Liver (tissue), 9 donors: Measurements from ENCODE around the gene DDX41. TPM values are rescaled to one million over a fixed set of nuclear protein-coding genes. Genes with fewer than 3 reads are reported as not detected.

Experiments
- DNase-seq: peaks from one replicate; pipeline ENCODE4 v3.0.0-alpha.2; 2017; ENCODE audit warnings: low spot score
- H3K27ac ChIP-seq, 2 donors: one replicate each; pipeline ENCODE4 v1.7.0; 2013; ENCODE audit warnings: inconsistent platforms in 2 of 2, low read length in 2 of 2, control low read depth in 1 of 2, low read depth in 1 of 2, mild to moderate bottlenecking in 1 of 2
- H3K27me3 ChIP-seq, 4 donors: one replicate each; pipeline versions ENCODE4 v1.6.1 to v1.7.0; 2013; ENCODE audit warnings: low read length in 3 of 4, inconsistent platforms in 1 of 4, mild to moderate bottlenecking in 1 of 4, moderate library complexity in 1 of 4; ENCODE audit not compliant: control insufficient read depth in 4 of 4, insufficient read depth in 4 of 4
- H3K36me3 ChIP-seq, 4 donors: one replicate each; pipeline versions ENCODE4 v1.6.1 to v1.7.0; 2013; ENCODE audit warnings: low read length in 3 of 4, mild to moderate bottlenecking in 3 of 4, low read depth in 1 of 4, moderate library complexity in 1 of 4; ENCODE audit not compliant: control insufficient read depth in 4 of 4, insufficient read depth in 3 of 4
- H3K4me1 ChIP-seq, 4 donors: one replicate each; pipeline versions ENCODE4 v1.6.1 to v1.7.0; 2013; ENCODE audit warnings: low read length in 3 of 4, mild to moderate bottlenecking in 3 of 4, moderate library complexity in 1 of 4; ENCODE audit not compliant: control insufficient read depth in 4 of 4, insufficient read depth in 4 of 4
- H3K4me3 ChIP-seq, 3 donors: one replicate each; pipeline versions ENCODE4 v1.6.1 to v1.7.0; 2013; ENCODE audit warnings: low read length in 3 of 3, control low read depth in 1 of 3, low read depth in 1 of 3, mild to moderate bottlenecking in 1 of 3
- H3K9ac ChIP-seq, 2 donors: one replicate each; pipeline ENCODE4 v1.7.0; 2013; ENCODE audit warnings: low read length in 2 of 2, mild to moderate bottlenecking in 2 of 2, moderate library complexity in 2 of 2, control low read depth in 1 of 2, low read depth in 1 of 2
- H3K9me3 ChIP-seq, 4 donors: one replicate each; pipeline versions ENCODE4 v1.6.1 to v1.7.0; 2013; ENCODE audit warnings: low read length in 3 of 4; ENCODE audit not compliant: control insufficient read depth in 4 of 4
- ATF3 ChIP-seq: IDR thresholded peaks from 2 replicates; pipeline ENCODE4 v1.6.1; 2016; ENCODE audit warnings: antibody characterized with exemption
- CTCF ChIP-seq: fragments of 150-350 bp; IDR thresholded peaks from 2 replicates; pipeline ENCODE4 v1.5.1; 2017; ENCODE audit warnings: improper control_type of control experiment, low read depth, low read length; ENCODE audit not compliant: missing input control
- FOXA1 ChIP-seq: IDR thresholded peaks from 2 replicates; pipeline ENCODE4 v1.6.1; 2016; ENCODE audit warnings: antibody characterized with exemption
- FOXA2 ChIP-seq: IDR thresholded peaks from 2 replicates; pipeline ENCODE4 v1.6.1; 2016; ENCODE audit warnings: antibody characterized with exemption
- GABPA ChIP-seq, 2 donors: IDR thresholded peaks in 1 of 2; conservative IDR thresholded peaks in 1 of 2; 2 replicates each; pipeline ENCODE4 v1.6.1; 2016; ENCODE audit warnings: antibody characterized with exemption in 2 of 2, mild to moderate bottlenecking in 1 of 2, moderate library complexity in 1 of 2
- HNF4A ChIP-seq, 2 donors: conservative IDR thresholded peaks; 2 replicates each; pipeline ENCODE4 v1.6.1; 2016; ENCODE audit warnings: antibody characterized with exemption in 2 of 2, mild to moderate bottlenecking in 2 of 2
- HNF4G ChIP-seq: IDR thresholded peaks from 2 replicates; pipeline ENCODE4 v1.6.1; 2016; ENCODE audit warnings: antibody characterized with exemption
- JUND ChIP-seq, 2 donors: IDR thresholded peaks; 2 replicates each; pipeline ENCODE4 v1.6.1; 2016; ENCODE audit warnings: antibody characterized with exemption in 2 of 2
- MAX ChIP-seq: IDR thresholded peaks from 2 replicates; pipeline ENCODE4 v1.6.1; 2016; ENCODE audit warnings: antibody characterized with exemption
- NR2F2 ChIP-seq: IDR thresholded peaks from 2 replicates; pipeline ENCODE4 v1.6.1; 2016; ENCODE audit warnings: antibody characterized with exemption
- RAD21 ChIP-seq, 2 donors: IDR thresholded peaks; 2 replicates each; pipeline ENCODE4 v1.6.1; 2016; ENCODE audit warnings: antibody characterized with exemption in 2 of 2, mild to moderate bottlenecking in 2 of 2
- REST ChIP-seq: IDR thresholded peaks from 2 replicates; pipeline ENCODE4 v1.6.1; 2016; ENCODE audit warnings: antibody characterized with exemption, mild to moderate bottlenecking
- RXRA ChIP-seq, 2 donors: IDR thresholded peaks; 2 replicates each; pipeline ENCODE4 v1.6.1; 2017 to 2018; ENCODE audit warnings: antibody characterized with exemption in 2 of 2, mild to moderate bottlenecking in 1 of 2
- SP1 ChIP-seq: IDR thresholded peaks from 2 replicates; pipeline ENCODE4 v1.6.1; 2018; ENCODE audit warnings: antibody characterized with exemption, mild to moderate bottlenecking
- TAF1 ChIP-seq: conservative IDR thresholded peaks from 2 replicates; pipeline ENCODE4 v1.6.1; 2016; ENCODE audit warnings: antibody characterized with exemption, mild to moderate bottlenecking
- YY1 ChIP-seq: IDR thresholded peaks from 2 replicates; pipeline ENCODE4 v1.6.1; 2016; ENCODE audit warnings: antibody characterized with exemption, mild to moderate bottlenecking
- ZBTB33 ChIP-seq: IDR thresholded peaks from 2 replicates; pipeline ENCODE4 v1.6.1; 2016; ENCODE audit warnings: antibody characterized with exemption
- WGBS: extraction: QIAGEN DNeasy Blood & Tissue Kit; methylation state at CpG from one replicate; pipeline ENCODE4 v1.1.7; 2013; 5-methylcytosine and 5-hydroxymethylcytosine counted together
- polyA plus RNA-seq, 2 donors: library from polyadenylated mRNA; stranded (reverse) in 1 of 2; unstranded in 1 of 2; fragments of 200-250 nt in 1 of 2; fragments of >200 nt in 1 of 2; fragmentation: Nextera tagmentation in 1 of 2; extraction: Ambion mirVana in 1 of 2; gene quantifications; one replicate each; pipeline versions ENCODE4 v1.2.1 to v1.2.3, GENCODE V29; 2013 to 2015
- total RNA-seq, 2 donors: library from RNA; depleted of rRNA; stranded (reverse); fragments of >200 nt; gene quantifications; one replicate each; pipeline ENCODE4 v1.2.3, GENCODE V29; 2014
- donor health status: healthy.
- donor health status: healthy.
- donor health status: healthy.
- donor health status: healthy.
- donor health status: healthy.

DDX41 gene
- total and polyA plus RNA-seq, 4 donors = 20.4 to 58.5 (median 45.6) TPM

GRCh38 chr5:177513500-177513899 is 3.3 kb downstream of the DDX41 start:
- no peak for DNase-seq
- H3K36me3 ChIP-seq = peaks cover 12 to 49% (median 14%) of the 10 kb centered on the region in 4 donors
- TF ChIP-seq REST (no peak), ZBTB33 (no peak), ATF3 (no peak), JUND (IDR thresholded peaks at IDR 0.05) (no peak), FOXA2 (no peak), RAD21 (IDR thresholded peaks at IDR 0.05) (no peak), GABPA (IDR thresholded peaks at IDR 0.05 in 1 of 2, conservative IDR thresholded peaks at IDR 0.05 in 1 of 2) (no peak), TAF1 (no peak), YY1 (no peak), RXRA (IDR thresholded peaks at IDR 0.05) (no peak), MAX (no peak), CTCF (no peak), NR2F2 (no peak), HNF4G (no peak), FOXA1 (no peak), HNF4A (conservative IDR thresholded peaks at IDR 0.05) (no peak), SP1 (no peak)
- H3K27me3 ChIP-seq = no peaks in the 10 kb centered on the region
- H3K4me1 ChIP-seq = peaks cover 6 to 38% (median 16%) of the 10 kb centered on the region in 4 donors
- no peak overlapping the region for H3K9ac ChIP-seq
- no peak overlapping the region for H3K27ac ChIP-seq
- 97% methylated on average over 15 of the region's 15 CpGs for WGBS
- no peak overlapping the region for H3K4me3 ChIP-seq
- no peaks in the 10 kb centered on the region for H3K9me3 ChIP-seq
